Liver (tissue), 3 donors: ENCODE data around the gene DHRS9.

ENCODE experiments used
- ATF3 ChIP-seq: IDR thresholded peaks from 2 replicates; pipeline ENCODE4 v1.6.1; 2016; ENCODE audit warnings: antibody characterized with exemption
- CTCF ChIP-seq: fragments of 150-350 bp; IDR thresholded peaks from 2 replicates; pipeline ENCODE4 v1.5.1; 2017; ENCODE audit warnings: improper control_type of control experiment, low read depth, low read length; ENCODE audit not compliant: missing input control
- EGR1 ChIP-seq, 2 donors: IDR thresholded peaks; 2 replicates each; pipeline ENCODE4 v1.6.1; 2016 to 2018; ENCODE audit warnings: antibody characterized with exemption in 2 of 2, low read depth in 2 of 2
- GABPA ChIP-seq, 2 donors: IDR thresholded peaks in 1 of 2; conservative IDR thresholded peaks in 1 of 2; 2 replicates each; pipeline ENCODE4 v1.6.1; 2016; ENCODE audit warnings: antibody characterized with exemption in 2 of 2, mild to moderate bottlenecking in 1 of 2, moderate library complexity in 1 of 2
- HNF4A ChIP-seq, 2 donors: conservative IDR thresholded peaks; 2 replicates each; pipeline ENCODE4 v1.6.1; 2016; ENCODE audit warnings: antibody characterized with exemption in 2 of 2, mild to moderate bottlenecking in 2 of 2
- HNF4G ChIP-seq: IDR thresholded peaks from 2 replicates; pipeline ENCODE4 v1.6.1; 2016; ENCODE audit warnings: antibody characterized with exemption
- MAX ChIP-seq: IDR thresholded peaks from 2 replicates; pipeline ENCODE4 v1.6.1; 2016; ENCODE audit warnings: antibody characterized with exemption
- RAD21 ChIP-seq, 2 donors: IDR thresholded peaks; 2 replicates each; pipeline ENCODE4 v1.6.1; 2016; ENCODE audit warnings: antibody characterized with exemption in 2 of 2, mild to moderate bottlenecking in 2 of 2
- REST ChIP-seq: IDR thresholded peaks from 2 replicates; pipeline ENCODE4 v1.6.1; 2016; ENCODE audit warnings: antibody characterized with exemption, mild to moderate bottlenecking
- RXRA ChIP-seq, 2 donors: IDR thresholded peaks; 2 replicates each; pipeline ENCODE4 v1.6.1; 2017 to 2018; ENCODE audit warnings: antibody characterized with exemption in 2 of 2, mild to moderate bottlenecking in 1 of 2
- SP1 ChIP-seq: IDR thresholded peaks from 2 replicates; pipeline ENCODE4 v1.6.1; 2018; ENCODE audit warnings: antibody characterized with exemption, mild to moderate bottlenecking
- YY1 ChIP-seq: IDR thresholded peaks from 2 replicates; pipeline ENCODE4 v1.6.1; 2016; ENCODE audit warnings: antibody characterized with exemption, mild to moderate bottlenecking
- ZBTB33 ChIP-seq: IDR thresholded peaks from 2 replicates; pipeline ENCODE4 v1.6.1; 2016; ENCODE audit warnings: antibody characterized with exemption
- donor health status: healthy.
- donor health status: healthy.

- TF ChIP-seq CTCF, result no peak
- TF ChIP-seq YY1, result no peak
- no peak for TF ChIP-seq RAD21 (IDR thresholded peaks at IDR 0.05)
- no peak for TF ChIP-seq ATF3
- no peak for TF ChIP-seq SP1
- TF ChIP-seq ZBTB33, result no peak
- TF ChIP-seq GABPA (IDR thresholded peaks at IDR 0.05 in 1 of 2, conservative IDR thresholded peaks at IDR 0.05 in 1 of 2), result no peak
- TF ChIP-seq RXRA (IDR thresholded peaks at IDR 0.05), result no peak
- no peak for TF ChIP-seq REST
- TF ChIP-seq MAX, result no peak
- TF ChIP-seq HNF4G, result no peak
- no peak for TF ChIP-seq HNF4A (conservative IDR thresholded peaks at IDR 0.05)
- TF ChIP-seq EGR1 (IDR thresholded peaks at IDR 0.05; ENCODE audit: low read depth in 2 of 2), result no peak
Observed at GRCh38 chr2:169023161-169023560, 46.2 kb upstream of the DHRS9 start.
